Gastrocnemius medialis (tissue), 4 donors: ENCODE results near the gene C1orf35. TPM values are rescaled to one million over a fixed set of nuclear protein-coding genes. Genes with fewer than 3 reads are reported as not detected.

Experiments
- ATAC-seq, 2 donors: fragments of 150-250 bp; one replicate each; pipeline ENCODE4 v1.9.1; 2016
- DNase-seq, 2 donors: peaks; one replicate each; pipeline ENCODE4 v3.0.0-alpha.2; 2019
- H3K27ac ChIP-seq, 4 donors: fragments of 200-600 bp; sonication (generic); 1 replicate in 1 of 4; 2 replicates in 3 of 4; pipeline ENCODE4 v1.5.1; 2016 to 2018; ENCODE audit warnings: mild to moderate bottlenecking in 2 of 4, moderate library complexity in 1 of 4
- H3K27me3 ChIP-seq, 3 donors: fragments of 200-600 bp; sonication (generic) in 2 of 3; 1 replicate in 1 of 3; 2 replicates in 2 of 3; pipeline versions ENCODE4 v1.5.1 to v1.6.0; 2016 to 2019; ENCODE audit warnings: mild to moderate bottlenecking in 1 of 3, moderate library complexity in 1 of 3
- H3K36me3 ChIP-seq, 2 donors: fragments of 200-600 bp; sonication (generic) in 1 of 2; one replicate each; pipeline ENCODE4 v1.5.1; 2017 to 2018
- H3K4me1 ChIP-seq, 2 donors: fragments of 200-600 bp; sonication (generic) in 1 of 2; one replicate each; pipeline ENCODE4 v1.5.1; 2016 to 2017; ENCODE audit warnings: mild to moderate bottlenecking in 2 of 2
- H3K4me3 ChIP-seq, 4 donors: fragments of 200-600 bp; sonication (generic) in 3 of 4; 1 replicate in 1 of 4; 2 replicates in 3 of 4; pipeline ENCODE4 v1.5.1; 2016 to 2019; ENCODE audit warnings: mild to moderate bottlenecking in 2 of 4
- H3K9me3 ChIP-seq, 3 donors: fragments of 200-600 bp; sonication (generic) in 2 of 3; 1 replicate in 1 of 3; 2 replicates in 2 of 3; pipeline ENCODE4 v1.5.1; 2016 to 2019
- CTCF ChIP-seq, 5 experiments: fragments of 450-650 bp in 3 of 5; fragments of 200-600 bp in 2 of 5; sonication (generic) in 2 of 5; IDR thresholded peaks in 4 of 5; conservative IDR thresholded peaks in 1 of 5; 1 replicate in 4 of 5; 2 replicates in 1 of 5; pipeline ENCODE4 v1.5.1; 2016 to 2019; ENCODE audit warnings: antibody characterized with exemption in 5 of 5, mild to moderate bottlenecking in 3 of 5, moderate library complexity in 3 of 5
- POLR2A ChIP-seq, 2 donors: fragments of 450-650 bp; IDR thresholded peaks; one replicate each; pipeline ENCODE4 v1.6.1; 2017; ENCODE audit warnings: antibody characterized with exemption in 2 of 2, mild to moderate bottlenecking in 2 of 2, moderate library complexity in 2 of 2
- in situ Hi-C, 4 donors: fragments of 200-750 bp; cut with MboI; loops; one replicate each; pipeline versions ENCODE4 v1.15.0 to v1.8.0; 2017; ENCODE audit warnings: low sequenced_read_pairs in 4 of 4
- intact Hi-C: fragments of 100-400 bp; cut with DNase I; formaldehyde crosslinking; loops from one replicate; pipeline ENCODE4 v1.15.1; 2023; ENCODE audit warnings: low total_unique reads
- total RNA-seq, 4 donors: library from RNA; depleted of rRNA; stranded (reverse); fragments of >200 nt; gene quantifications; one replicate each; pipeline versions ENCODE4 v1.1.0 to v1.2.3, GENCODE V29; 2016

Gene C1orf35
- total RNA-seq, 4 donors from 2014 or later, result 5.9 to 11.0 (median 7.8) TPM

- peak overlapping the region; percentile 56 to 70 (median 65) for H3K27ac ChIP-seq
- intact Hi-C loops (no loop called here), in situ Hi-C loops (no loop called here)
- ATAC-seq (no peak), DNase-seq (peak in 1 of 2 donors; percentile 13)
- no peaks in the 10 kb centered on the region for H3K9me3 ChIP-seq
- no peak overlapping the region for H3K4me3 ChIP-seq
- H3K36me3 ChIP-seq, result peaks cover 0 to 29% of the 10 kb centered on the region in 2 donors
- TF ChIP-seq POLR2A (IDR thresholded peaks at IDR 0.05) (no peak), CTCF (IDR thresholded peaks at IDR 0.05 in 4 of 5, conservative IDR thresholded peaks at IDR 0.05 in 1 of 5) (no peak)
- no peaks in the 10 kb centered on the region for H3K27me3 ChIP-seq
- peaks cover 0 to 4% of the 10 kb centered on the region in 2 donors for H3K4me1 ChIP-seq
Observed at GRCh38 chr1:228150461-228151179, 47.5 kb upstream of the C1orf35 start.

- DNase-seq, result peak in 1 of 2 donors; percentile 8
- peaks cover 0 to 30% of the 10 kb centered on the region in 2 donors for H3K36me3 ChIP-seq
- peaks cover 0 to 4% of the 10 kb centered on the region in 2 donors for H3K4me1 ChIP-seq
- peak overlapping the region; percentile 56 to 70 (median 65) for H3K27ac ChIP-seq
- H3K9me3 ChIP-seq, result no peaks in the 10 kb centered on the region
- no peaks in the 10 kb centered on the region for H3K27me3 ChIP-seq
- no peak for TF ChIP-seq CTCF (IDR thresholded peaks at IDR 0.05 in 4 of 5, conservative IDR thresholded peaks at IDR 0.05 in 1 of 5)
- no peak for TF ChIP-seq POLR2A (IDR thresholded peaks at IDR 0.05)
- H3K4me3 ChIP-seq, result no peak overlapping the region
- intact Hi-C loops (no loop called here), in situ Hi-C loops (no loop called here)
- ATAC-seq, result no peak
Observed at GRCh38 chr1:228150120-228150460, 47.0 kb upstream of the C1orf35 start.

GRCh38 chr1:228149406-228150119 lies 46.4 kb upstream of the C1orf35 start, which contains the start of gene GJC2:
TSS of gene GJC2 (plus strand) at chr1:228149930. CDS start at chr1:228157759, 7,829 bp downstream.
- in situ Hi-C loops, result no loop called here
- DNase-seq (peak in 1 of 2 donors; percentile 25), ATAC-seq (peak in 1 of 2 donors; percentile 41)
- intact Hi-C loops, result no loop called here
- Histone ChIP-seq H3K9me3 (no peaks in the 10 kb centered on the region), H3K4me3 (no peak within 1 kb of the TSS), H3K36me3 (peaks cover 0 to 30% of the 10 kb centered on the region in 2 donors), H3K4me1 (peaks cover 0 to 4% of the 10 kb centered on the region in 2 donors), H3K27me3 (no peaks in the 10 kb centered on the region), H3K27ac (peak within 1 kb of the TSS; percentile 56 to 70 (median 65))
- no peak for TF ChIP-seq CTCF (IDR thresholded peaks at IDR 0.05 in 4 of 5, conservative IDR thresholded peaks at IDR 0.05 in 1 of 5)
- TF ChIP-seq POLR2A (IDR thresholded peaks at IDR 0.05), result no peak

- Histone ChIP-seq H3K27ac (peak overlapping the region; percentile 56 to 70 (median 65)), H3K36me3 (peaks cover 0 to 30% of the 10 kb centered on the region in 2 donors), H3K4me3 (no peak overlapping the region), H3K27me3 (no peaks in the 10 kb centered on the region), H3K4me1 (peaks cover 0 to 9% of the 10 kb centered on the region in 2 donors), H3K9me3 (no peaks in the 10 kb centered on the region)
- intact Hi-C loops, result no loop called here
- ATAC-seq, result no peak
- in situ Hi-C loops, result no loop called here
- DNase-seq, result peak in 1 of 2 donors; percentile 6
- TF ChIP-seq POLR2A (IDR thresholded peaks at IDR 0.05) (no peak), CTCF (IDR thresholded peaks at IDR 0.05 in 4 of 5, conservative IDR thresholded peaks at IDR 0.05 in 1 of 5) (no peak)
Observed at GRCh38 chr1:228148935-228149405, 45.8 kb upstream of the C1orf35 start.
